ENCODE data around the gene ETFBKMT. TPM values are rescaled to one million over a fixed set of nuclear protein-coding genes. Genes with fewer than 3 reads are reported as not detected.
"Not testable (repeated sequence)": the region's sequence is repeated elsewhere in the genome, so short reads cannot be mapped to it uniquely, and the experiment has no call there.

The ETFBKMT gene
- total RNA-seq, 1 donor from 2014 or later, result 2.2 TPM

DNA sequence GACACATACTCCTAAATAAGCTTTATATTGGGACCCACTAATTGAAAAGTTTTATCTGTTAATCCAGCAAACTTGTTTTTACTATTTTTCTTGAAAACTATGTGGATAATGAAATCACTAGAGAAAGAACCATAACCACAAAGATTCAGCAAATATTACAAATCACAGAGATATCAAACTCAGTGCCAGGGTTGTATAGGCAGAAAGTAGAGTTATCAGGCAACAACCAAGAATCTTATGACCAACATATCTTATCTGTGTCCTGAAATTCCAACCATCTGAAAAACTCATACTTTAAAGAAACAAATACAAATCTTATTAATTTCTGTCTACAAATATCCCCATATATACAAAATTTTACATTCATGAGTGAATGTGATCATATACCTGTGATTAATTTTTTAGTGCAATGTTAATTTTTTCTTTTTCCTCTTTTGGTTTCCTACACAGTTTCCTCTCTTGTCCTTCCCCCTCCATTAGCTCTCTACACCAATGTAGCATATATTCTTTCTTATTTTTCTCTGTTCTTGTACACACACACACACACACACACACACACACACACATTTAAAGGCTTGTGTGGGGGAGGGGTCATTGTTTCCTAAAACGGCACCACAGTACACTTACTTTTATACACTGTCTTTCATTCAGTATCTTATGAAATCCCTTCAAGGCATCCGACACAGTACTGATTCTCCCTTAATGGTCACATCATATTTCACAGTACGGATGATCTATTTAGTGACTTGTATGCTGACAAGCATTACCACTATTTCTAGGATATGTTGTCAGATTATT is 50.7 kb downstream of the ETFBKMT start:
- Mint-ChIP-seq H3K27me3 (ENCODE audit: unreplicated experiment) (peaks cover 2% of the 10 kb centered on the region), H3K36me3 (ENCODE audit: unreplicated experiment) (peaks cover 17% of the 10 kb centered on the region), H3K27ac (ENCODE audit: unreplicated experiment) (no peak overlapping the region), H3K4me1 (ENCODE audit: low read depth, unreplicated experiment) (no peaks in the 10 kb centered on the region), H3K4me3 (ENCODE audit: unreplicated experiment) (no peak overlapping the region), H3K9me3 (ENCODE audit: unreplicated experiment) (peaks cover 6% of the 10 kb centered on the region)
- TF ChIP-seq, protein P1, sequence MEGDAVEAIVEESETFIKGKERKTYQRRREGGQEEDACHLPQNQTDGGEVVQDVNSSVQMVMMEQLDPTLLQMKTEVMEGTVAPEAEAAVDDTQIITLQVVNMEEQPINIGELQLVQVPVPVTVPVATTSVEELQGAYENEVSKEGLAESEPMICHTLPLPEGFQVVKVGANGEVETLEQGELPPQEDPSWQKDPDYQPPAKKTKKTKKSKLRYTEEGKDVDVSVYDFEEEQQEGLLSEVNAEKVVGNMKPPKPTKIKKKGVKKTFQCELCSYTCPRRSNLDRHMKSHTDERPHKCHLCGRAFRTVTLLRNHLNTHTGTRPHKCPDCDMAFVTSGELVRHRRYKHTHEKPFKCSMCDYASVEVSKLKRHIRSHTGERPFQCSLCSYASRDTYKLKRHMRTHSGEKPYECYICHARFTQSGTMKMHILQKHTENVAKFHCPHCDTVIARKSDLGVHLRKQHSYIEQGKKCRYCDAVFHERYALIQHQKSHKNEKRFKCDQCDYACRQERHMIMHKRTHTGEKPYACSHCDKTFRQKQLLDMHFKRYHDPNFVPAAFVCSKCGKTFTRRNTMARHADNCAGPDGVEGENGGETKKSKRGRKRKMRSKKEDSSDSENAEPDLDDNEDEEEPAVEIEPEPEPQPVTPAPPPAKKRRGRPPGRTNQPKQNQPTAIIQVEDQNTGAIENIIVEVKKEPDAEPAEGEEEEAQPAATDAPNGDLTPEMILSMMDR (IDR thresholded peaks at IDR 0.05; ENCODE audit: partially characterized antibody, unreplicated experiment), result no peak
- DNase-seq, result no peak

GRCh38 chr12:31712877-31713276 is 53.4 kb downstream of the ETFBKMT start:
- Mint-ChIP-seq H3K27ac (ENCODE audit: unreplicated experiment) (no peak overlapping the region), H3K9me3 (ENCODE audit: unreplicated experiment) (peaks cover 6% of the 10 kb centered on the region), H3K27me3 (ENCODE audit: unreplicated experiment) (no peaks in the 10 kb centered on the region), H3K36me3 (ENCODE audit: unreplicated experiment) (peaks cover 13% of the 10 kb centered on the region), H3K4me3 (ENCODE audit: unreplicated experiment) (no peak overlapping the region), H3K4me1 (ENCODE audit: low read depth, unreplicated experiment) (no peaks in the 10 kb centered on the region)
- TF ChIP-seq, protein P1 (IDR thresholded peaks at IDR 0.05; ENCODE audit: partially characterized antibody, unreplicated experiment), result no peak
- DNase-seq, result no peak

GRCh38 chr12:31714406-31715271 is 55.2 kb downstream of the ETFBKMT start:
- DNase-seq, result no peak
- no peaks in the 10 kb centered on the region for H3K4me1 Mint-ChIP-seq (ENCODE audit: low read depth, unreplicated experiment)
- TF ChIP-seq, protein P1 (IDR thresholded peaks at IDR 0.05; ENCODE audit: partially characterized antibody, unreplicated experiment), result no peak
- no peak overlapping the region for H3K4me3 Mint-ChIP-seq (ENCODE audit: unreplicated experiment)
- no peaks in the 10 kb centered on the region for H3K27me3 Mint-ChIP-seq (ENCODE audit: unreplicated experiment)
- H3K27ac Mint-ChIP-seq (ENCODE audit: unreplicated experiment), result no peak overlapping the region
- H3K9me3 Mint-ChIP-seq (ENCODE audit: unreplicated experiment), result peaks cover 2% of the 10 kb centered on the region
- peaks cover 13% of the 10 kb centered on the region for H3K36me3 Mint-ChIP-seq (ENCODE audit: unreplicated experiment)

GRCh38 chr12:31715283-31715825 is 55.9 kb downstream of the ETFBKMT start:
- peaks cover under 1% of the 10 kb centered on the region for H3K9me3 Mint-ChIP-seq (ENCODE audit: unreplicated experiment)
- no peak overlapping the region for H3K4me3 Mint-ChIP-seq (ENCODE audit: unreplicated experiment)
- H3K27ac Mint-ChIP-seq (ENCODE audit: unreplicated experiment), result peak overlapping the region; percentile 5
- no peak for DNase-seq
- TF ChIP-seq, protein P1 (IDR thresholded peaks at IDR 0.05; ENCODE audit: partially characterized antibody, unreplicated experiment), result no peak
- peaks cover 13% of the 10 kb centered on the region for H3K36me3 Mint-ChIP-seq (ENCODE audit: unreplicated experiment)
- no peaks in the 10 kb centered on the region for H3K4me1 Mint-ChIP-seq (ENCODE audit: low read depth, unreplicated experiment)
- H3K27me3 Mint-ChIP-seq (ENCODE audit: unreplicated experiment), result no peaks in the 10 kb centered on the region

- not testable (repeated sequence) for H3K27ac Mint-ChIP-seq (ENCODE audit: unreplicated experiment); H3K9me3 Mint-ChIP-seq (ENCODE audit: unreplicated experiment); DNase-seq; H3K4me3 Mint-ChIP-seq (ENCODE audit: unreplicated experiment); H3K4me1 Mint-ChIP-seq (ENCODE audit: low read depth, unreplicated experiment); H3K27me3 Mint-ChIP-seq (ENCODE audit: unreplicated experiment)
- peaks cover 21% of the 10 kb centered on the region for H3K36me3 Mint-ChIP-seq (ENCODE audit: unreplicated experiment)
Observed at GRCh38 chr12:31716998-31717397, 57.5 kb downstream of the ETFBKMT start.

GRCh38 chr12:31718542-31719198 is 59.2 kb downstream of the ETFBKMT start:
- H3K9me3 Mint-ChIP-seq (ENCODE audit: unreplicated experiment); DNase-seq; H3K27me3 Mint-ChIP-seq (ENCODE audit: unreplicated experiment); H3K27ac Mint-ChIP-seq (ENCODE audit: unreplicated experiment); H3K4me1 Mint-ChIP-seq (ENCODE audit: low read depth, unreplicated experiment); H3K4me3 Mint-ChIP-seq (ENCODE audit: unreplicated experiment): not testable (repeated sequence)
- H3K36me3 Mint-ChIP-seq (ENCODE audit: unreplicated experiment), result peaks cover 21% of the 10 kb centered on the region
